Neuronal stem cell (in vitro differentiated cells): ENCODE data around the gene PACRG.

Source experiments
- DNase-seq: peaks from one replicate; pipeline ENCODE4 v3.0.0-alpha.2; 2013; ENCODE audit warnings: low spot score
- H2AFZ ChIP-seq: one replicate; pipeline ENCODE4 v1.6.1; 2013; ENCODE audit warnings: mild to moderate bottlenecking, low read length, inconsistent platforms
- H2AK5ac ChIP-seq: 2 replicates; pipeline ENCODE4 v1.6.1; 2013; ENCODE audit warnings: low read depth, mild to moderate bottlenecking, inconsistent platforms, low read length, moderate library complexity, mixed read lengths
- H2BK120ac ChIP-seq: 2 replicates; pipeline ENCODE4 v1.6.1; 2013; ENCODE audit warnings: low read depth, mild to moderate bottlenecking, inconsistent platforms, low read length, moderate library complexity, mixed read lengths
- H2BK12ac ChIP-seq: one replicate; pipeline ENCODE4 v1.6.1; 2013; ENCODE audit warnings: low read length, inconsistent platforms
- H2BK15ac ChIP-seq: 2 replicates; pipeline ENCODE4 v1.6.1; 2013; ENCODE audit warnings: mild to moderate bottlenecking, low read length, inconsistent platforms, mixed read lengths
- H2BK5ac ChIP-seq: one replicate; pipeline ENCODE4 v1.6.1; 2013; ENCODE audit warnings: inconsistent platforms, mild to moderate bottlenecking, low read length, moderate library complexity
- H3K14ac ChIP-seq: one replicate; pipeline ENCODE4 v1.6.1; 2013; ENCODE audit warnings: low read length, inconsistent platforms
- H3K18ac ChIP-seq: 2 replicates; pipeline ENCODE4 v1.6.1; 2013; ENCODE audit warnings: low read length, inconsistent platforms
- H3K23ac ChIP-seq: 2 replicates; pipeline ENCODE4 v1.6.1; 2013; ENCODE audit warnings: low read depth, mild to moderate bottlenecking, mixed read lengths, low read length, inconsistent platforms; ENCODE audit not compliant: poor library complexity
- H3K27ac ChIP-seq: replicated peaks from 3 replicates; pipeline ENCODE4 v1.5.1; 2013; ENCODE audit warnings: low read length, inconsistent platforms
- H3K27me3 ChIP-seq, 3 experiments: 2 replicates each; pipeline ENCODE4 v1.6.1; 2013; ENCODE audit warnings: low read length in 3 of 3, mild to moderate bottlenecking in 2 of 3, inconsistent platforms in 1 of 3, low read depth in 1 of 3, mixed read lengths in 1 of 3, moderate library complexity in 1 of 3; ENCODE audit not compliant: control insufficient read depth in 3 of 3, insufficient read depth in 3 of 3
- H3K36me3 ChIP-seq, 2 donors: replicated peaks in 1 of 2; 2 replicates each; pipeline ENCODE4 v1.6.1; 2013; ENCODE audit warnings: low read length in 2 of 2; ENCODE audit not compliant: control insufficient read depth in 2 of 2, insufficient read depth in 2 of 2
- H3K4ac ChIP-seq: 2 replicates; pipeline ENCODE4 v1.6.1; 2013; ENCODE audit warnings: inconsistent platforms, mild to moderate bottlenecking, low read length, moderate library complexity
- H3K4me1 ChIP-seq, 2 donors: 1 replicate in 1 of 2; 2 replicates in 1 of 2; pipeline ENCODE4 v1.6.1; 2013; ENCODE audit warnings: low read length in 2 of 2, low read depth in 1 of 2; ENCODE audit not compliant: control insufficient read depth in 2 of 2, insufficient read depth in 1 of 2
- H3K4me2 ChIP-seq: one replicate; pipeline ENCODE4 v1.6.1; 2013; ENCODE audit warnings: mild to moderate bottlenecking, low read length, inconsistent platforms; ENCODE audit not compliant: insufficient read depth, poor library complexity, severe bottlenecking
- H3K4me3 ChIP-seq, 2 donors: 2 replicates each; pipeline ENCODE4 v1.5.1; 2013; ENCODE audit warnings: low read length in 2 of 2, mild to moderate bottlenecking in 2 of 2, inconsistent platforms in 1 of 2, moderate library complexity in 1 of 2
- H3K79me1 ChIP-seq: one replicate; pipeline ENCODE4 v1.6.1; 2013; ENCODE audit warnings: low read depth, mild to moderate bottlenecking, inconsistent platforms, low read length, moderate library complexity
- H3K9ac ChIP-seq: one replicate; pipeline ENCODE4 v1.6.1; 2013; ENCODE audit warnings: mild to moderate bottlenecking, low read depth, low read length, inconsistent platforms; ENCODE audit not compliant: poor library complexity
- H3K9me3 ChIP-seq, 2 donors: replicated peaks in 1 of 2; 2 replicates each; pipeline versions ENCODE3 to v1.6.1; 2013; ENCODE audit warnings: low read length in 2 of 2, mild to moderate bottlenecking in 2 of 2, inconsistent platforms in 1 of 2, low read depth in 1 of 2, mixed read lengths in 1 of 2, moderate library complexity in 1 of 2; ENCODE audit not compliant: control insufficient read depth in 2 of 2, insufficient read depth in 1 of 2
- H4K8ac ChIP-seq: one replicate; pipeline ENCODE4 v1.6.1; 2013; ENCODE audit warnings: low read depth, mild to moderate bottlenecking, inconsistent platforms, low read length, moderate library complexity
- H4K91ac ChIP-seq: one replicate; pipeline ENCODE4 v1.6.1; 2013; ENCODE audit warnings: low read length, low read depth, mild to moderate bottlenecking, inconsistent platforms; ENCODE audit not compliant: poor library complexity
- WGBS, 2 donors: extraction: QIAGEN DNeasy Blood & Tissue Kit; methylation state at CpG; one replicate each; pipeline ENCODE4 v1.1.7; 2013; ENCODE audit warnings: missing lambda C conversion rate in 2 of 2, mixed read lengths in 1 of 2; ENCODE audit not compliant: insufficient read length in 2 of 2, insufficient replicate concordance in 1 of 2; ENCODE audit errors: extremely low coverage in 2 of 2; 5-methylcytosine and 5-hydroxymethylcytosine counted together

Gene PACRG

GRCh38 chr6:163352011-163352685 is 624.4 kb downstream of the PACRG start:
- Histone ChIP-seq H3K4ac (no peak overlapping the region), H3K9me3 (no peaks in the 10 kb centered on the region), H3K23ac (no peak overlapping the region), H3K4me1 (peaks cover 5 to 27% of the 10 kb centered on the region in 2 donors), H3K79me1 (no peaks in the 10 kb centered on the region), H2AK5ac (no peak overlapping the region), H2BK15ac (peak overlapping the region; percentile 25), H2BK12ac (no peak overlapping the region), H4K8ac (no peak overlapping the region), H3K27me3 (no peaks in the 10 kb centered on the region), H3K9ac (no peak overlapping the region), H2AFZ (no peak overlapping the region), H3K36me3 (no peaks in the 10 kb centered on the region), H4K91ac (no peak overlapping the region), H2BK5ac (no peak overlapping the region), H3K18ac (no peak overlapping the region), H3K27ac (no peak overlapping the region), H3K4me2 (no peak overlapping the region), H3K14ac (no peak overlapping the region), H3K4me3 (no peak overlapping the region), H2BK120ac (no peak overlapping the region)
- no peak for DNase-seq
- no CpG with 5 or more reads among the region's 16 CpGs for WGBS, 2 donors

- Histone ChIP-seq H2BK120ac (no peak overlapping the region), H2BK12ac (peak overlapping the region; percentile 14), H2BK5ac (no peak overlapping the region), H3K9me3 (no peaks in the 10 kb centered on the region), H3K36me3 (no peaks in the 10 kb centered on the region), H2BK15ac (peak overlapping the region; percentile 25), H3K9ac (no peak overlapping the region), H2AFZ (peak overlapping the region; percentile 8), H3K14ac (no peak overlapping the region), H4K91ac (no peak overlapping the region), H3K18ac (peak overlapping the region; percentile 40), H4K8ac (no peak overlapping the region), H3K4me3 (no peak overlapping the region), H3K23ac (no peak overlapping the region), H3K4me2 (no peak overlapping the region), H3K4me1 (peaks cover 5 to 27% of the 10 kb centered on the region in 2 donors), H3K27ac (no peak overlapping the region), H3K4ac (no peak overlapping the region), H3K79me1 (no peaks in the 10 kb centered on the region), H2AK5ac (peak overlapping the region; percentile 60), H3K27me3 (no peaks in the 10 kb centered on the region)
- no peak for DNase-seq
- no CpG with 5 or more reads among the region's 7 CpGs for WGBS, 2 donors
Observed at GRCh38 chr6:163352966-163353365, 625.2 kb downstream of the PACRG start.

GRCh38 chr6:163354085-163354484 is 626.3 kb downstream of the PACRG start:
- no CpG with 5 or more reads among the region's 8 CpGs for WGBS, 2 donors
- H3K36me3 ChIP-seq: no peaks in the 10 kb centered on the region

DNA sequence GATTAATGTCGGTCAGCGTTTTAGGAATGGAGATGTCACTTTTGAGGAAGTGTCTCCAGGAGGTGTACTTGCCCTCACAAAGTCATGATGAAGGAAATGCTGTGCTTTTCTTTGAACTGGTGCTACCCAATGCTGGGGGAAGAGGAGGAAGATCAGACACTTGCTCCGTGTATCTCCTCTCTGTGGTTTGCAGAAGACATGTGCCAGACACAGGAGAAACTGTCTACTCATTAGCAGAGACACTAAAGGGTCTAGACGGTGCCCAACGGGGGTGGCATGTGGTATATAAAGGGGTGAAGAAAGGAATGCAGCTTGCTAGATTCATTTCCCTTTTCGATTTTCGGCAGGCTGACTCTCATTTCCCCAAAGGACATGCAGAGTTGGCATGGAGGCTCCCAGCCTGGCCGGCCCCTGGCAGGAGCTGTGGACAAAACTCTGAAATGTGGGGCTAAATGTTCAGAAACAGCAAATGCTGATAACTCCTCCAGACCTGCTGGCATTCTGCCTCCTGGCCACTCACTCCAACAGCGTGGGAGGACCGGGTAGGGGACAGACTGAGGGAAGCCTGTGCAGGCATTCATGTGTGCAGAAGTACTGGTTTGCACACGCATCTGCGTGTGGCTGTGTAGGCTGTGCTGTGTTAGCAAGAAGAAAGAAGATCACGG is 627.1 kb downstream of the PACRG start:
- H2BK5ac ChIP-seq: no peak overlapping the region
- no peak for DNase-seq
- no peak overlapping the region for H3K4me3 ChIP-seq
- WGBS, 2 donors: no CpG with 5 or more reads among the region's 13 CpGs
- H3K36me3 ChIP-seq: no peaks in the 10 kb centered on the region
- no peak overlapping the region for H3K18ac ChIP-seq
- H3K23ac ChIP-seq: no peak overlapping the region
- peak overlapping the region; percentile 89 for H2AFZ ChIP-seq
- H2BK12ac ChIP-seq: no peak overlapping the region
- H3K9ac ChIP-seq: no peak overlapping the region
- H3K14ac ChIP-seq: no peak overlapping the region
- no peaks in the 10 kb centered on the region for H3K9me3 ChIP-seq
- H2BK15ac ChIP-seq: no peak overlapping the region
- no peak overlapping the region for H2BK120ac ChIP-seq
- peaks cover 5 to 23% of the 10 kb centered on the region in 2 donors for H3K4me1 ChIP-seq
- no peak overlapping the region for H4K8ac ChIP-seq
- H3K79me1 ChIP-seq: no peaks in the 10 kb centered on the region
- H3K4ac ChIP-seq: no peak overlapping the region
- no peak overlapping the region for H3K27ac ChIP-seq
- no peak overlapping the region for H3K4me2 ChIP-seq
- H3K27me3 ChIP-seq: no peaks in the 10 kb centered on the region
- no peak overlapping the region for H4K91ac ChIP-seq
- no peak overlapping the region for H2AK5ac ChIP-seq

More at GRCh38 chr6:163354085-163354484, 626.3 kb downstream of the PACRG start:
- H2BK12ac ChIP-seq: no peak overlapping the region
- no peaks in the 10 kb centered on the region for H3K79me1 ChIP-seq
- DNase-seq: no peak
- no peak overlapping the region for H2AK5ac ChIP-seq
- peak overlapping the region; percentile 9 for H2AFZ ChIP-seq
- no peak overlapping the region for H3K27ac ChIP-seq
- H3K27me3 ChIP-seq: no peaks in the 10 kb centered on the region
- H3K23ac ChIP-seq: no peak overlapping the region
- peaks cover 5 to 27% of the 10 kb centered on the region in 2 donors for H3K4me1 ChIP-seq
- no peak overlapping the region for H4K91ac ChIP-seq
- H3K4ac ChIP-seq: no peak overlapping the region
- no peak overlapping the region for H3K9ac ChIP-seq
- H3K4me2 ChIP-seq: no peak overlapping the region
- H3K18ac ChIP-seq: no peak overlapping the region
- no peaks in the 10 kb centered on the region for H3K9me3 ChIP-seq
- no peak overlapping the region for H4K8ac ChIP-seq
- H3K14ac ChIP-seq: no peak overlapping the region
- no peak overlapping the region for H2BK120ac ChIP-seq
- no peak overlapping the region for H2BK5ac ChIP-seq
- no peak overlapping the region for H3K4me3 ChIP-seq
- no peak overlapping the region for H2BK15ac ChIP-seq
